Measurements from ENCODE around the gene RTEL1.

- TF ChIP-seq INSM2 (tag by site-specific recombination; IDR thresholded peaks at IDR 0.05): no peak
- TF ChIP-seq ZNF394 (tag by site-specific recombination; IDR thresholded peaks at IDR 0.05; ENCODE audit: borderline replicate concordance): no peak
- TF ChIP-seq, protein P1, sequence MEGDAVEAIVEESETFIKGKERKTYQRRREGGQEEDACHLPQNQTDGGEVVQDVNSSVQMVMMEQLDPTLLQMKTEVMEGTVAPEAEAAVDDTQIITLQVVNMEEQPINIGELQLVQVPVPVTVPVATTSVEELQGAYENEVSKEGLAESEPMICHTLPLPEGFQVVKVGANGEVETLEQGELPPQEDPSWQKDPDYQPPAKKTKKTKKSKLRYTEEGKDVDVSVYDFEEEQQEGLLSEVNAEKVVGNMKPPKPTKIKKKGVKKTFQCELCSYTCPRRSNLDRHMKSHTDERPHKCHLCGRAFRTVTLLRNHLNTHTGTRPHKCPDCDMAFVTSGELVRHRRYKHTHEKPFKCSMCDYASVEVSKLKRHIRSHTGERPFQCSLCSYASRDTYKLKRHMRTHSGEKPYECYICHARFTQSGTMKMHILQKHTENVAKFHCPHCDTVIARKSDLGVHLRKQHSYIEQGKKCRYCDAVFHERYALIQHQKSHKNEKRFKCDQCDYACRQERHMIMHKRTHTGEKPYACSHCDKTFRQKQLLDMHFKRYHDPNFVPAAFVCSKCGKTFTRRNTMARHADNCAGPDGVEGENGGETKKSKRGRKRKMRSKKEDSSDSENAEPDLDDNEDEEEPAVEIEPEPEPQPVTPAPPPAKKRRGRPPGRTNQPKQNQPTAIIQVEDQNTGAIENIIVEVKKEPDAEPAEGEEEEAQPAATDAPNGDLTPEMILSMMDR (tag by site-specific recombination; IDR thresholded peaks at IDR 0.05): no peak
- TF ChIP-seq ZNF626 (tag by site-specific recombination; IDR thresholded peaks at IDR 0.05): no peak
- TF ChIP-seq, protein P2, sequence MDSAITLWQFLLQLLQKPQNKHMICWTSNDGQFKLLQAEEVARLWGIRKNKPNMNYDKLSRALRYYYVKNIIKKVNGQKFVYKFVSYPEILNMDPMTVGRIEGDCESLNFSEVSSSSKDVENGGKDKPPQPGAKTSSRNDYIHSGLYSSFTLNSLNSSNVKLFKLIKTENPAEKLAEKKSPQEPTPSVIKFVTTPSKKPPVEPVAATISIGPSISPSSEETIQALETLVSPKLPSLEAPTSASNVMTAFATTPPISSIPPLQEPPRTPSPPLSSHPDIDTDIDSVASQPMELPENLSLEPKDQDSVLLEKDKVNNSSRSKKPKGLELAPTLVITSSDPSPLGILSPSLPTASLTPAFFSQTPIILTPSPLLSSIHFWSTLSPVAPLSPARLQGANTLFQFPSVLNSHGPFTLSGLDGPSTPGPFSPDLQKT (IDR thresholded peaks at IDR 0.05; ENCODE audit: borderline replicate concordance, low read depth, low read length): no peak
- no peak for TF ChIP-seq ZNF792 (tag by site-specific recombination; IDR thresholded peaks at IDR 0.05)
- TF ChIP-seq ZNF776 (tag by site-specific recombination; IDR thresholded peaks at IDR 0.05; ENCODE audit: borderline replicate concordance): no peak
- TF ChIP-seq ZNF664 (tag by site-specific recombination; IDR thresholded peaks at IDR 0.05): no peak
- TF ChIP-seq PBX3 (CRISPR knock-in tag; IDR thresholded peaks at IDR 0.05): no peak
- no peak for TF ChIP-seq GFI1B (tag by site-specific recombination; IDR thresholded peaks at IDR 0.05)
Measured at GRCh38 chr20:63736893-63737694, 79.0 kb downstream of the RTEL1 start.

Measured in HEK293 (cell line).